SIG-M5 treated with dmso at 0.1 percent for 504 hours (cell line): ENCODE measurements around the gene RIN2.

Experiments
- DNase-seq: peaks from one replicate; lab custom pipeline; 2025; ENCODE audit not compliant: unreplicated experiment; lab: John Stamatoyannopoulos, UW

Gene RIN2, protein sequence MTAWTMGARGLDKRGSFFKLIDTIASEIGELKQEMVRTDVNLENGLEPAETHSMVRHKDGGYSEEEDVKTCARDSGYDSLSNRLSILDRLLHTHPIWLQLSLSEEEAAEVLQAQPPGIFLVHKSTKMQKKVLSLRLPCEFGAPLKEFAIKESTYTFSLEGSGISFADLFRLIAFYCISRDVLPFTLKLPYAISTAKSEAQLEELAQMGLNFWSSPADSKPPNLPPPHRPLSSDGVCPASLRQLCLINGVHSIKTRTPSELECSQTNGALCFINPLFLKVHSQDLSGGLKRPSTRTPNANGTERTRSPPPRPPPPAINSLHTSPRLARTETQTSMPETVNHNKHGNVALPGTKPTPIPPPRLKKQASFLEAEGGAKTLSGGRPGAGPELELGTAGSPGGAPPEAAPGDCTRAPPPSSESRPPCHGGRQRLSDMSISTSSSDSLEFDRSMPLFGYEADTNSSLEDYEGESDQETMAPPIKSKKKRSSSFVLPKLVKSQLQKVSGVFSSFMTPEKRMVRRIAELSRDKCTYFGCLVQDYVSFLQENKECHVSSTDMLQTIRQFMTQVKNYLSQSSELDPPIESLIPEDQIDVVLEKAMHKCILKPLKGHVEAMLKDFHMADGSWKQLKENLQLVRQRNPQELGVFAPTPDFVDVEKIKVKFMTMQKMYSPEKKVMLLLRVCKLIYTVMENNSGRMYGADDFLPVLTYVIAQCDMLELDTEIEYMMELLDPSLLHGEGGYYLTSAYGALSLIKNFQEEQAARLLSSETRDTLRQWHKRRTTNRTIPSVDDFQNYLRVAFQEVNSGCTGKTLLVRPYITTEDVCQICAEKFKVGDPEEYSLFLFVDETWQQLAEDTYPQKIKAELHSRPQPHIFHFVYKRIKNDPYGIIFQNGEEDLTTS

DNA sequence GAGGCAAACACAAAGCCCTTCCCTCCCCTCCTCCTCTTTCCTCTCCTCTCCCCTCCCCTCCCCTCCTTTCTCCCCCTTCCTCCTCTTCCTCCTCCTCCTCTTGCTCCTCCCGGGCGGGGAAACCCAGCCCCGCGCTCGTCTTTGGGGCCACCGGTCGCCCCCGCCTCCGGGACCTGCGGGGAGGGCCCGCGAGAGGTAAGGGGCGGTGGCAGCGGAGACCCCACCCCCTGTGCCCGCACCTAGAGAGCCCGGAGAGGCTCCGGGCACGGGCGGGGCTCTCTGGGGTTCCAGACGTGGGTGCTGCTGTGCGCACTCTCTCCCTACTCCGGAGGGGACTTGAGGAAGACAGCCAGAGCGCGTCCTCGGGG, at the start of gene RIN2:
Gene RIN2, plus strand, starts transcription at position 126 of the 368 bp plus-strand sequence. CDS start 131,344 bp downstream, outside the sequence.
- DNase-seq = no peak

DNA sequence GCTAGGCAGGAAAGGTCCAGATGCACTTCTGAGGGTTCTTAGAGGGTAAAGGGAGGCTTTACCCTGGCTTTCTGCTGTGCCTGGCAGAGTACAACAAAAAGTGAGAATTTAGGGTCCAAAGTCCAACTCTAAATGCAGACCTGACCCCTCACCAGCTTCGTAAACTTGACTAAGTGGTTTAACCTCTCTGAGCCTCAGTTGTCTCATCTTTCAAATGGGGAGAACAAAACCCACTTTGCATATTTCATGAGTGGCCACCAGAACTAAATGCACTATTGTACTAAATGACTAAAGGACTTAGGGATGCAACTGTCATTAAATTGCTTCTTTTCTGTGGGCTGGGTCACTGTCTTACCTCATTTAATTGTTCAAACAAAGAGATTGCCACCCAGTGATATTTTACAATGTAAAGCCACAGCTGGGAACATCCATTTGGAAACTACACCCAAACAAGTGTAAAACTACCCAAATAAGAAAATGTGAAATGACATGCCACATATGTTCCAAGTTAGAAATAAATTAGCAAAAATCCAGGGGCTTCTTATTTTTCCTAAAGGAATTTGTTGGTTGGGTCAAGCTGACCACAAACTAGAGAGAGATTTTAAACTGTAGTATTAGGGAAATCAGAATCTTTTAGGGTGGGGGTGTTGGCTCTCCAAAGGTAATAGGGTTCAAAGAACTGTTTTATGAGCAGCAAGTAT, 48.3 kb upstream of the RIN2 start:
- no peak for DNase-seq

DNA sequence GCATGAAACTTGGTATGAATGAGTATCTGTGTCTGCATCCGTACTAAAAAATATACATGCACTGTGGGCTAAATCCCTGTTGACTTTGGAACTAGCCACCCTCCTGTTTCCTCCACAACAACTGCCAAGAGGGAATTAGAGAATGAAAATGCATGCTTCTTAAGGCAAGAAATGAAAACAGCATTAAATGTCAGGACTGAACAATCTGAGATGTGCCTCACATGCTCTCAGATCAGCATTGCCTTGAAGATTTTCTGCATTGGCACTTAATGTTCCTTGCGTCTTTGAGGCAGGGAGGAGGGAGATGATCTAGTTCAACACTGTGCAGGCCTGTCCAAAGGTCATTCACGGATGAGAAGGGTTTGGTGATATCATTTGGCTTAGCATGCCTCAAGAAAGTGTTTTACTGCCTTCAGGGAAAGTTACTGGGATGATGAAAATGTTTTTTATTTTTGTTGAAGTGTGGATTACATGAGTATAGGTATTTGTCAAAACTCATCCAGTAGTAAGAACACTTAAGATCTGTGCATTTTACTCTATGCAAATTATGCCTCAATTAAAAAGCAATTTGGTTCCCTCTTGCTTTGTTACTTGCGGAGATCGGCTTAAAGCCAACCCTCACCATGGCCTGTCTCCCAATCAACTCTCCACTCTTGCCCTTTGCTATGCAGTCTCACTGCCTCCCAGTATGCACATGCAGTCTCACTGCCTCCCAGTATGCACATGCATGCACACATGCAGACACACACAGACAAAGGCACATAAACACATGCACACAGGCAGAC, 47.5 kb upstream of the RIN2 start:
- DNase-seq = no peak

DNA sequence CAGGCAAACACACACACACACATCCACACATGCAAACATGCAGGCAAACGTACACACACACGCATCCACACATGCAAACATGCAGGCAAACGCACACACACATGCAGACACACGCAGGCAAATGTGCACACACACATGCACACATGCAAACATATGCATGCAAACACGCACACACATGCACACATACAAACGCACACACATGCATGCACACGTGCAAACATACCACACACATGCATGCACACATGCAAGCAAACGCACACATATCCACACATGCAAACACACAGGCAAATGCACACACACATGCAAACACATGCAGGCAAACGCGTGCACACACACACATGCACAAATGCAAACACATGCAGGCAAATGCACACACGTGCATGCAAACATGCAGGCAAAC, 46.9 kb upstream of the RIN2 start:
- DNase-seq = no peak

DNA sequence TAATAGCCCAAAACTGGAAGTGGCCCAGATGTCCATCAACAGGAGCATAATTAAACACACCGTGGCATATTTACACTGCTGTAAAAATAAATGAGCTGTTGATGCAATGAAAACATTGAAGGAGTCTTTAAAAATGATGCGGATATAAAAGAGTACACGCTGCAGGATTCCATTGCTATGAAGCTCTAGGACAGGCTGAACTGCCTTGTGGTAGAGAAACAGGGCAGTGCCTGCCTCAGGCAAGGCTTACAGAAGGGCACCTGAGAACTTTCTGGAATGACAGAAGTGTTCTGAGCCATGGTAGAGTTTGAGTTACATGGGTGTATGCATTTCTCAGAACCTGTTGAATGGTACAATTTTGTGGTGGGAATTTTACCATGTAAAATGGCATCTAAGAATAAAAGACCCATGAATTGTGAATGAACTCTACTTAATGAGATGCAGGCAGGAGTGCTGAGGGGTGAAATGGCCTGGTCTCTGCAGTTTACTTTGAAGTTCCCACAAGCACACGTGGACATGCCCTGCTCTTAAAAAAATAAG, 45.3 kb upstream of the RIN2 start:
- DNase-seq = no peak

DNA sequence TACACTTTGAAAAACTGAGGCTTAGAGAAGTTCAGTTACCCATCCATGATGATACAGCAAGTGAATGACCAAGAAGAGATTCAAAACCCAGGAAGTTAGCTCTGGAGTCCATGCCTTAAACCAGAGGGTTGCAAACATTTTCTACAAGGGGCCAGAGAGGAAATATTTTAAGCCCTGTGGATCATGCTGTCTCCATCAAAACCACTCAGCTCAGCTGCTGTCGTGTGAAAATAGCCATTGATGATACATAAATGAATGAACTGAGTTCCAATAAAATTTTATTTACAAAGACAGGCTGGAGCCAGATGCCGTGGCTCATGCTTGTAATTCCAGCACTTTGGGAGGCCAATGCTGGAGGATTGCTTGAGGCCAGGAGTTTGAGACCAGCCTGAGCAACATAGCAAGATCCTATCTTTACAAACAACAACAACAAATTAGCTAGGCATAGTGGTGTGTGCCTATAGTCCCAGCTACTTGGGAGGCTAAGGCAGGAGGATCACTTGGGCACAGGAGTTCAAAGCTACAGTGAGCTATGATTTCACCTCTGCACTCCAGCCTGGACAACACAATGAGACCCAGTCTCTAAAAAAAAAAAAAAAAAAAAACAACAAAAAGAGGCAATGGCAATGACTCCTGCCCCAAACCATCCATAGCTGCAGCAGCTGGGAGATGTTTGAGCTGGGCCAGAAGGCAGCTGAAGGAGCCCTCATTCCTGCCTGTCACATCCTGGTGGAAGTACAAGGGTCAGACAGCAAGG, 44.1 kb upstream of the RIN2 start:
- no peak for DNase-seq

DNA sequence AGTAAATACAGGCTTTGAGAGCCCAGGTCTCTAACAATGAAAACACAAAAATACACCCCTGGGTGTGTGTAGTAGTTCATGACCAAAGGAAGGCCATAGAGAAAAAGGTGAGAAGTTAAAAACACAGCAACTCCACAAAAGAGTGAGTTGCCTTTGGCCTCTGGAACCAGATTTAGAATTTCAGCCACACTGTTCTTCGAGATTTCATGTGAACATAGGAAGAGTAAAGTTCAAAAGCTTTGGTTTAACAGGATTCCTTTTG, 43.5 kb upstream of the RIN2 start:
- no peak for DNase-seq

DNA sequence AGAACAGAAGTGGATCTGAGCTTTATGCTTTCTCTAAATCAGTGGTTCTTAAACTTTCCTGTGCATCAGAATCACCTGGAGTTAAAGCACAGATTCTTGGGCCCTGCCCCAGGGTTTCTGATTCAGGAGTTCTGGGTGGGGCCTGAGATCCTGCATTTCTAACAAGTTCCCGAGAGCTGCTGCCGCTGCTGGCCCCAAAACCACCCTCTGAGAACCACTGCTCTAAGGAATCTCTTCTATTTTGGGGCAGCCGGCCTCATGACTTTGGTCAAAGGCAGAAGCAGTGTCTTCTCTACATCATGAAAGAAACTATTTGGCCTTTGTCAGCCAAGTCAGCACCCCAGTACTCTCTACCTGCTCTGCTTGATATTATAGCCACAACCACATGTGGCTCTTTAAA, 42.1 kb upstream of the RIN2 start:
- no peak for DNase-seq

DNA sequence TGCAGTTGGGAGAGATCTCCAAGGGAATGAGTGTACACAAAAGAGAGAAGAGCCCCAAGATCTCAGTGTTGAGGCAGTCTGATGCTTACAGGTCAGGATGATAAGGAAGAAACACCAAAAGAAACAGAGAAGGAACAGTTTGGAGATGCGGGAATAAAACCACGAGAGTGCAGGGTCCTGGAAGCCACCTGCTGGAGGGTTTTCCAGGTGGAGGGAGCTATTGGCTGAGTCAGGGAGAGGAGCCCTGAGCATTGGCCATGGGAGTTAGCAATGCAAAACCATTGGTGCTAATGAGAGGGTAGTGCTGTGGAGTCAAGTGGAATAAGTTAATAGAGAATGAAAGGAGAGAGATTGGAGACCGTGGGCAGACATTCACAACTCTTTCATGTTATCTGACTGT, 39.2 kb upstream of the RIN2 start:
- DNase-seq = no peak

DNA sequence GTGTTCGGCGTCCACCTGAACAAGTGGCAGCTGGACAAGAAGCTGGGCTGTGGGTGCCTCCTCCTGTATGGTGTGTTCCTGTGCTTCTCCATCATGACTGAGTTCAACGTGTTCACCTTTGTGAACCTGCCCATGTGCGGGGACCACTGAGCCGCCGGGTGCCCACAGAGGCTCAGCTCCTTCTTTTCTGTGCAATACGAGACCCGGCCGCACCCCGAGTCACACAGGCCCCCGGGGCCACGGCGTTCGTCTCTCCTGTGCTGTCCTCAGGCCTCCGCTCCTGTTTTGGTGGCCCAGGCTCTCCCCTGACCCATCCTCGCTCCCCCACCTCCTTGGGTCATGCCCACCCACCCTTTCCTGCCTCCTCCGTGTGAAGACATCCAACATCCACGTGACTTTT, 37.1 kb upstream of the RIN2 start:
- no peak for DNase-seq

DNA sequence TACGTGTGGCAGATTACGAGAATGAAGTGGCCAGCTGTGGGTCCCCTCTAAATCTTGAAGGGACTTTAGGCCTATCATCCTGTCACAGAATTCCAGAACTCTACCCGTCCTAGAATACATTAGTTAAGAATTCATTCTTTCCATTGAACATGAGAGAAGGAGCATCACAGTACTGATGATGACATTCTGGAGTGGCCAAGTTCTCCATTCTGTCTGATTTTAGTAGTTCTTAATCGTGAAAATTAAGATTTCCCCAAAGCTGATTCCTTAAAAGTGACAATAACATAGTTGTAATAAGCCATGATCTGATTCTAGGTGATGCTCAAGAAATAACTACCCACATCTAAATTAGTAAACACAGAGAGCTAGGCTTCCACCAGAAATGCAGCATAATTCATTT, 35.0 kb upstream of the RIN2 start:
- no peak for DNase-seq

DNA sequence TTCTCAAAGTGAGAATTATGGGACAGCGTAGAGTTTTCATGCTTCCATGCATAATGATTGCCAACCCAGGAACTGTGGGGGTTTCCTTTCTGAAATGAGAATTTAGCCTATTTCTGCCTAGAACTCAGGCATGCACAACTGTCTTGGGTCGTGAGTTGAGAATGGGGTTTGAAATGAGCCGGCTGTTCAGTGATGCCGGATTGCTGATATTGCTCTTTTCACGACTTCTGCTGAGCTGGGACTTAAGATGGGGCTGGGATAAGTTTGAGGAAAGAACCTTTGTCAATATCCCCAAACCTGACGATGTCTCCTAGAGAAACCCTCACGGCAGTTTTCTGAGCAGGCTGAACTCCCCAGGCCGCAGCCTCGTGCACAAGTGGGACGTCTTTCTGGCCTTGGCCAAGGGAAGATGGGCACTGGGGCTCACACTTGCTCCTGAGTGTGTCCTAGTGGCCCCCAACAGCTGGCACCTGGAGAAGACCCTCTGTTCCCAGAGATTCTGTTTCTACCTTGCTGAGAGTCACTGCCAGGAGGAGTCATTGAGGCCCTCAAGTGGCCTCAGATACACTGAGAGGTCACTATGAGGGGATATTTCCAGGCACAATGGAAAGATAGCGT, 34.1 kb upstream of the RIN2 start:
- DNase-seq = no peak

DNA sequence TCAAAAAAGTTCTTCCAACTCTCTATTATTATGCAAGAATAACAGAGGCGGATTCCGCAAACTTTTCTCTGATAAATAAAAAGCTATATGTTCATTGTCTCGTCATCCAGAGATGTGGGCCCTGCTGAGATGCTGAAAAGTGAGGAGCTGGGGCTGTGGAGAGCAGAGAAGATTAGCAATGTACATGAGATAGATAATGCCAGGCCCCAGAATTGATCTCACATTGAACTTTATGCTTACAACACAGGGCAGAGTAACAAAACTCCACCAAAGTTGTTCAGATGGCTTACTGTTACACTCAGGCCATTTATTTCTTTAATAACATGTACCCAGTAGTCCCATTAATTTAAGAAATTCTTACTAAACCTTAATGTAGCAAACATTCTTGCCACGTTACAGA, 32.7 kb upstream of the RIN2 start:
- DNase-seq = no peak

DNA sequence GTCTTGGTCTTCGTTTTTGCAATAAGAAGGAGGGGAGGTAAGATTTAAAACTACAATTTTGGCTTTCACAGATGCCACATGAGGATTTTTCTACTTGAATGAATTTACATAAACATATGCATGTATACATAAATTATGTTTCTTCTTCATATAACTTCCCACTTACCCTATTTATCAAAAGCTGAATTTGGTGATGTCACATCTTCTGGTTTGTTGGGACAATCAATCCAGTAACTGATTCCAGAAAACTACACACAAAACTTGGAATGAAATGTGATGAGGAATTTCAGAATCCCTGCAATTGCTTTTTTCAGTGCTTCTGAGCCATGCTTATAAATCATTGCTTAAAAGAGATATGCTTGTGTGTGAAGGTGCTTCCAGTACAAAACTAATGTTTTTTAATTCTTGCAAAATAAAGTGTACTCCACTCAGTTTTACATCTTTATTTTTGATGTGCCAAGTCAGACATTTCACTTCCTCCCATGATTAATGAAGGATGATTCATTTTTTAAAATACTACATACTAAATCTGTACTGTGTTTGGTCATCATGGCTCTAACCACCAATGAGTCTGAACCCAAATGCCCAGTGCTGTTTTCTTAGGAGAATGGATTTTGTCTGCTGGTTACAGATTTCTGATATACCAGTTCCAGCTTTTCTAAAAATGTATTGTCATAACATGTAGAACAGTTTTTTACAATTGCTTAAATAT, 32.1 kb upstream of the RIN2 start:
- no peak for DNase-seq

DNA sequence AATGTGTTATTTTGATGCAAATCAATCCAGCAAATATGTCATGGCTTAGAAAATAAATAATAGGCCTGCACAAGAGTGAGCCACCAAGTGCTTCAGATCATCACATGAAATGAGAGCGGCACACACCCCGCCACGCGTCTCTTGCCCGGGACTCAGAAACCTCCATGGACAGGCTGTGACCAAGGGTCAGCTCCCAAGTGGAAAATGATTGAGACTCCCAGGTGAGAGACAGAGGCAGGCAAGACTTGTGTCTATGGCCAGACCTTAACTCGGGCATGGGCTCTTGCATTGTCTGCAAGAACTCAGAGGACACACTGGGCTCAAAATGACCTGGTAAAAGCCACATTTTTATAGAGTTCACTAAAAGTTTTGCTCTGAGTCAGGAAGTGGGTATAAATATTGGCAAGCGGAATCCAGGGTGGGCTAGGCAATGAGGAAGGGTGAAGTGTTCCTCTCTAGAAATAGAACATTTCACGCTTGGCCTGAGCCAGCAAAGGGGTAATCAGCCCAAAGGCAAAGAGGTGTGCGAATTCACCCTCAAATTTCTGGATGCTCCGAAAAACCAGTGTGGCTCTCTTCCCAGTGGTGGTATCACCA, 30.7 kb upstream of the RIN2 start:
- DNase-seq = no peak

DNA sequence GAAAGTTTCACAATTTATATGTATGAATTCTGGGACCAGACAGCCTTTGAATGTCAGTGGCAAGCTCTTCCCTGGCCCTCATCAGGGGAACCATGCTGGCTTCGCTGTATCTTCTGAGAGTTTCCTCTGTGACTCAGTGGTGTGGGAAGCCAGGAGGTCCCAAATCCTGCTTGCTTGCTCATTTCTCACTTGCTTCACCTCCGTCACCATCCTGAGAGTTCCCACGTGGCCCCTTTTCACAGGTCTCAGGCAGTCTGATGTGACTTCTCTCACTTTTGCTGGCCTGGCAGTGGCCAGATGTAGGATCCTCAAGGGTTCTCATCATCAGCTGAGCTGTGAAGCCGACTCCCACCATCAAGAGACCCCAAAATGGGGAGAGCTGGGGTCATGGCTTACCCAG, 28.4 kb upstream of the RIN2 start:
- no peak for DNase-seq

DNA sequence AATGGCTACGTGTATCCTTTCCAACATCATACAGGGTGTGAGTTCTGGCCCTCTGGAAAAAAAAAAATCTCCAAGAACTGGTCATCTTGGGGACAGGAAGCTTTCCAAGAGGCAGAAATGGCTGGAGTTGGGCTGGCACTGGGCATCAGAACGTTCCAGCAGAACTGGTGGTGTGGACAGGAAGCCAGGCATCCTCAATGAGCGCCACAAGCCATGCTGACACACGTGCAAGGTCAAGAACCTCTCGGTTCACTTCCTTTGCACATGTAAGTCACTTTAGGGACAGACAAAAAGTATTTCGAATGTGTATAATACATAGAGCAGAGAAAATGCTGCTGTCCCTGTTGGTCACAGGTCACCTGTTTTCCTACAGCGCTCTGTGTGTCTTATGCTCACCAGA, 27.4 kb upstream of the RIN2 start:
- DNase-seq = no peak

DNA sequence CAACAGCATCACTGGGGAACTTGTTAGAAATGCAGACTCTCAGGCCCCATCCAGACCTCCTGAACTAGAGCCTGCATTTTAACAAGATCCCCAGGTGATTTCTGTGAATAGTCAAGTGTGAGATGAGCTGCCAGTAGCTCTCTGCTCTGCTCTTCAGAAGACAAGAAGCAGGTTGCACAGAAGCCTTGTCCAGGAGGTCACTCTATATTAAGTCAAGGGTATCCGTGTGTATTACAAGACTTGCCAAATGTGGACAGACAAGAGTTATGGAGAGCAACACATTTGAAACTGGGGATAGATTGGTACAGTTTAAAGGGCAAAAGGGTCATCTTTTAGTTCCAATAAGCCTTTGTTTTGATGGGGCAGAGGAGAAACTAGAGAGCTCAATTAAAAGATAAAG, 23.2 kb upstream of the RIN2 start:
- no peak for DNase-seq

DNA sequence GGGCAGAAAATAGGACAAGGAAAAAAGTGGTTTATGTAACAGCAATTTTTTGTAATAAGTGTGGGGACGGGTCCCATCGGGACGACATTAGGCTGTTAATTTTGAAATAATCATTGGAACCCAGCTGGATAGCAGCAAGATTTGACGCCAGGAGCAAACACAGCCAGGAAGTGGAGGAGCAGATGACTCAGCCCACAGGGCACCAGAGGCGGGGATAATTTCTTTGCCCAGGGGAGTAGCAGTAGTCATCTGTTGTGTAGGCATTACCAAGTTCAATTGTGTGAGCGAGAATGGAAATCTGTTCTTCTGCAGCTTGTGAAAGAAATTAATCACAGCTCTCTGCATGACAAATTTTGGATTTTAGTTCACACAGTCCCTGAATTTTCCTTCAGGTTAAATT, 22.6 kb upstream of the RIN2 start:
- peak; percentile 83 for DNase-seq
